ENCODE data around the gene INO80. TPM values are rescaled to one million over a fixed set of nuclear protein-coding genes. Genes with fewer than 3 reads are reported as not detected.

INO80 gene
- total RNA-seq, 4 donors from 2014 or later = 20.9 to 28.4 (median 25.1) TPM

- TF ChIP-seq, protein P1, sequence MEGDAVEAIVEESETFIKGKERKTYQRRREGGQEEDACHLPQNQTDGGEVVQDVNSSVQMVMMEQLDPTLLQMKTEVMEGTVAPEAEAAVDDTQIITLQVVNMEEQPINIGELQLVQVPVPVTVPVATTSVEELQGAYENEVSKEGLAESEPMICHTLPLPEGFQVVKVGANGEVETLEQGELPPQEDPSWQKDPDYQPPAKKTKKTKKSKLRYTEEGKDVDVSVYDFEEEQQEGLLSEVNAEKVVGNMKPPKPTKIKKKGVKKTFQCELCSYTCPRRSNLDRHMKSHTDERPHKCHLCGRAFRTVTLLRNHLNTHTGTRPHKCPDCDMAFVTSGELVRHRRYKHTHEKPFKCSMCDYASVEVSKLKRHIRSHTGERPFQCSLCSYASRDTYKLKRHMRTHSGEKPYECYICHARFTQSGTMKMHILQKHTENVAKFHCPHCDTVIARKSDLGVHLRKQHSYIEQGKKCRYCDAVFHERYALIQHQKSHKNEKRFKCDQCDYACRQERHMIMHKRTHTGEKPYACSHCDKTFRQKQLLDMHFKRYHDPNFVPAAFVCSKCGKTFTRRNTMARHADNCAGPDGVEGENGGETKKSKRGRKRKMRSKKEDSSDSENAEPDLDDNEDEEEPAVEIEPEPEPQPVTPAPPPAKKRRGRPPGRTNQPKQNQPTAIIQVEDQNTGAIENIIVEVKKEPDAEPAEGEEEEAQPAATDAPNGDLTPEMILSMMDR (IDR thresholded peaks at IDR 0.05; ENCODE audit: low read depth) = no peak
Measured at GRCh38 chr15:41055706-41056105, 60.4 kb downstream of the INO80 start.

GRCh38 chr15:41051139-41051538, 64.9 kb downstream of the INO80 start:
- TF ChIP-seq, protein P1 (IDR thresholded peaks at IDR 0.05; ENCODE audit: low read depth) = no peak

GRCh38 chr15:41048852-41049251, 67.2 kb downstream of the INO80 start:
- TF ChIP-seq, protein P1 (IDR thresholded peaks at IDR 0.05; ENCODE audit: low read depth) = no peak

GRCh38 chr15:41048397-41048796, 67.7 kb downstream of the INO80 start:
- TF ChIP-seq, protein P1 (IDR thresholded peaks at IDR 0.05; ENCODE audit: low read depth) = no peak

- TF ChIP-seq, protein P1 (IDR thresholded peaks at IDR 0.05; ENCODE audit: low read depth) = no peak
Measured at GRCh38 chr15:41047474-41047873, 68.6 kb downstream of the INO80 start.

DNA sequence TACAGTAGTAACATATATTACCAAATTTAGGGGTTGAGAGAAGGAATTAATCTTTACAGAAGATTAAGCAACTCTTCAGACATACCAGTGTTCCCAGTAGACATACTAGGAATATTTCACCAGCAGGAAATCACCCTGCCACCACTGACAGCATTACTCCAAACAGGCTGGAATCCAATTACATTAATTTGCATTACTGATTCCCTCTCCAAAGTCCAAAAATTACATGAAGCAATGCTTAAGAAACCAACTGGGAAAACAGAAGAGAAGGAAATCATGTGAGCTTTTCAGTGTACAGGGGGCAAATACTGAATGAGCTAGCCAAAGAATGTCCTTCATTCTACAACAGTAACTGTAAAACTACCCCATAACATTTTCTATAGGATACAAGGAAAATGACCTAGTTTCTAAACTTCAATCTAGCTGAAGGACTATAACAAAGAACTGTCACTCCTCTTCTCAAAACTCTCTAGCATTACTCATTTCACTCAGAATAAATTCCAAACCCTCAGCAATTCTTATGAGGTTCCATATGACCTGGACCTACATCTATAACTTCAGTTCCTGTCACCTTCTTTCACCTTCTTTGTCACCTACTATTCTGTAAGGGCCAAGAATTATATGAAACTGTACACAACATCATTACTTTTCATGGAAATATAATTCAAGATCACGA, 72.7 kb downstream of the INO80 start:
- TF ChIP-seq, protein P1 (IDR thresholded peaks at IDR 0.05; ENCODE audit: low read depth) = no peak

DNA sequence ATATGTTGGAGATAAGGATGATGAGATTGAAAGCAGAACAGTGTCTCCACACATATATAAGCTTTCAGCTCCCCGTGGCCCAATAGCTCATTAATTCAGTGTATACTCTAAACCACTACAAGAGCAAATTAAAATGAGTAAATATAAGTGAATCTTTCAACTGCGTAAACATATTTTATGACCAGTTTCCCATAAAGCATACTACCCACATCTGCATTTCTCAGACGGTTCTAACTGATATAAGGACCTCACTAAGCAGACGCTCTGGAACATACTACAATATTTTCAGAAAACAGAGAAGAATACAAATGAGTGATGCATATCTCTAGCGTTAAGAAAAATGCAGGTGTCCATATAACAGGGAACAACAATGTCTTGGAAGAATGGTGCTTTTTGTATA, 73.2 kb downstream of the INO80 start:
- TF ChIP-seq, protein P1 (IDR thresholded peaks at IDR 0.05; ENCODE audit: low read depth) = no peak

All from subcutaneous adipose tissue (tissue), 4 donors.